Activated CD8-positive, alpha-beta memory T cell treated with anti-CD3 and anti-CD28 coated beads, Interleukin-2, amount 50 U/mL, for 24 hours (primary cell): ENCODE data around the gene SRBD1.
A peak's percentile ranks its signal among the peaks of the same experiment; 100 is the strongest.

Experiments
- DNase-seq: peaks from one replicate; pipeline ENCODE4 v3.0.0-alpha.2; 2020; ENCODE audit errors: extremely low read depth

Gene SRBD1

DNA sequence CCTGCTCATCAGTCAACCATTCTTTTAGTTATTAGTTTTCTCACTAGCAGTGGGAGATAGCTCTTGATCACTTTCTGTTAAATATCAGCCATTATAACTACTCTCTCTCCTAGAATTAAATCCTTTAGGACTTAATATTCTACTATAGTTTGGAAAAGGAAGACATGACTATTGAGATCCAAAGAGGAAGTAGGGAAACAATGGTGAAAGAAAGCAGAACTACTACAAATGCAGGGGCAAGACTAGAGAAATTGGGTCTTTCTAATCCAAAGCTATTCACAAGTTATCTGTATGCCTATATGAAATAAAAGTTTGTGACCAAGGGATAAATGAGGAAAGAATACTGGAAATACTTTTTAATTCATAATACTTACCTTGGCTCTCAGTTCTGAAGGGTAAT, 65.1 kb downstream of the SRBD1 start:
- DNase-seq: no peak

DNA sequence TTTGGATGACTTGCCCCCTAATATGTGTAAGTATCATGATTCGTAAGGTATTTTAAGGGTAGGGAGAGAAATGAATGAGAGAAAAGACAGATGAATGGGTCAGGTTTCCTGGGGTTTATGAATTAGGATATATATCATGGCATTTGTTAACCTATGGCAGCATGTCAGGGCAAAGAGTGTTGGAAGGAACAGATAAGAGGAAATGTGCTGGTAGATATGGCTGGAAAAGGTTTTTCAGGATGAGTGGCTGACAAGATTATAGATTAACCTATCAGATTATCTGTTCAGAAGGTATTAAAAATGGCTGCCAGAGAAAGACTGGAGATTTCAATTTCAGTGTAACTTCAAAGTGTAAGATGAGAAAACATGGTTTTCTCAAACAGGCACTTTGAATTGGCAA, 67.8 kb downstream of the SRBD1 start:
- DNase-seq: no peak

DNA sequence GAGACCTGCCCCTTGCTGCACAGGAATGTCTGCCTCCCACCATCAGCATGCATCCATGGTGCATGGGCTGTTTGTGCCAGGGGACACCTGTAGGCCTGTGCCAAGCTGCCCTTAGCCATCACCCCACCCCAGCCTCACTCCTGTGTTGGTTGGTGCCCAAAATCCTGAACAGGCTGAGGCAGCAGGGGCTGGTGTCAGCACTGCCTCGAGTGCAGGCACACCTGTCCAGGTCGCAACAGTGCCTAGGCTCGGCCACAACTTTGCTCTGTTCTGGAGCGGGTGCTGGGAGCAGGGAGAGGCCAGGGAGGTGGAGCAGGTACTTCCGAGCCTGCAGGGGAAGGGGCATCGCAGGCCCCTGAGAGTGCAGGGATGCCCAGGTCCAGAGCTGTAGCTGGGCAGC, 69.1 kb downstream of the SRBD1 start:
- DNase-seq: no peak

DNA sequence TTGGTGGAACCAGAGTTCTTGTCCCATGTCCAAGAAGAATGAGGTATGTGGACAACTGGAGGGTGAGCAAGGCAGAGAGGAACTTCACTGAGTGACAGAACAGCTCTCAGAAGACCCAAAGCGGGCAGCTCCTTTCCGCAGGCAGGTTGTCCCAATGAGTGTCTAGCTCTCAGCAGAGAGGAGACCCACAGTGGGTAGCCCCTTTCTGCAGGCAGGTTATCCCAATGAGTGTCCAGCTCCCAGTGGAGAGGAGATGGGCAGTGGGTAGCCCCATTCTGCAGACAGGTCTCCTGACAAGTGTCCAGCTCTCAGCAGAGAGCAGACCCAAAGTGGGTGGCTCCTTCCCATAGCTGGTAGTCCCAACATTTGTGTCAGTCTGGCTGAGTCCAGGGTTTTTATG, 69.6 kb downstream of the SRBD1 start:
- no peak for DNase-seq

DNA sequence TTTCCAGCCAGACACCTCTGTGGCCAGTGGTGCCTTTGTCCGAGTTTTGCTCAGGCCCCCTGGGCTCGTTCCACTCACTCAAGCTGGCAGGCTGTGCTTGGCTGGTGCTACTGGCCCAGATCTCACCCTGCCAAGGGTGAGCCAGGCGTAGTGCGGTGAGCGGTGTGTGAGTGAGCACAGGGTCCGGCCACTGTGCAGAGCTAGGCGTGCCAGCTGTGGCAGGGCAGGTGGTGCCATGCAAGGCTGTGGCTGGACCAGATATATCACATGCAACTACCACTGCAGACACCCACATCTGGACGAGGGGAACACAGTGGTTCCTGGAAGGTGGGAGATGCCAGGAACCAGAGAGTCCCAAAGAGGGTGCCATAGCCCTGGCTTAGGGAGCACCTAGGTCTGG, 70.1 kb downstream of the SRBD1 start:
- no peak for DNase-seq

DNA sequence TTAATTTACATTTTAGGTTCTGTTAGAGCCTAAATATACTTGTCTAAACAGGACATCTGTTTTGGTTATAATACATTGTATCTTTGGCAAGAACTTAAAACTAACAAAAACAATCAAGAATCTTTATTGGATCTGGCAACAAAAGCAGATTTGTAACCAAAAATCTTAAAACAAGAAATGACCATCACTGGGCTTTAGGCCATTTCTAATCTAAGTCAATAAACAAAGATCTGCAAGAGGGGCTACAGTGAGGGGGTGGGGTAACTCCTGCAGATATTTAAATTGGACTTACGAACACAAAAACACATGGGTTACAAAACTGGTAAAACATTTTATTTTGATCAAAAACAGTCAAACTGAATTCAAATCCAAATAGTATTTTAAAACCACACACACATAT, 77.3 kb downstream of the SRBD1 start:
- no peak for DNase-seq

DNA sequence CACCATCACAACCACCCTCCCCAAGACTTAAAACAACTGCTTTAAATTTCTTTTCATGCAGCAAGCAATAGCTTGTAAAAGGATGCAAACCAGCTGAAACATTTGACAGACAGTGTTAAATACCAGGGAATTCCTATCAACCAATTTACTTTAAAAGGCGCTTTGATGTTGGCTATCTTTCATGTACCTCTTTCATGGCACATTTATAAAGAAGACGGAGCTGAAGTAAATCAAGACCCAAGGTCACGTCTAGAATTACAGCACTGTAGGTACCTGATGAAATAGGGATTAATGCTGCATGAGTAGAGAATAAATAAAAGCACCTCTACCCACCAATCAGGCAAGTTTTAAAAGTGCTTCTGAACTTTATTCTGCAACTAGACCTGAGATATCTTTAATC, 78.9 kb downstream of the SRBD1 start:
- no peak for DNase-seq

DNA sequence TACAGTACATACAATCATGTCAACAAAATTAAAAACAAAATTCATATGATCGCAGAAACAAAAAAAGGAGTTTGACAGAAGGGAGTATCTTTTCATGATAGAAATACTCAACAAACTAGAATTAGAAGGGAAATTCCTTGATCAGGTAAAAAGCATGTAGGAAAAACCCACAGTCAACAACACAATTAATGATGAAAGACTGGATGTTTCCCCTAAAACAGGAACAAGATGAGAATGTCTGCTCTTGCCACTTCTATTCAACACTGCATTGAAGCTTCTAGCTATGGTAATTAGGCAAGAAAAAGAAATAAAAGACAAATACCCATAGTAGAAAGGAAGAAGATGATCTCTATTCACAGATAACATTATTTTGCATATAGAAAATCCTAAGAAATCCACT, 87.1 kb downstream of the SRBD1 start:
- DNase-seq: no peak

DNA sequence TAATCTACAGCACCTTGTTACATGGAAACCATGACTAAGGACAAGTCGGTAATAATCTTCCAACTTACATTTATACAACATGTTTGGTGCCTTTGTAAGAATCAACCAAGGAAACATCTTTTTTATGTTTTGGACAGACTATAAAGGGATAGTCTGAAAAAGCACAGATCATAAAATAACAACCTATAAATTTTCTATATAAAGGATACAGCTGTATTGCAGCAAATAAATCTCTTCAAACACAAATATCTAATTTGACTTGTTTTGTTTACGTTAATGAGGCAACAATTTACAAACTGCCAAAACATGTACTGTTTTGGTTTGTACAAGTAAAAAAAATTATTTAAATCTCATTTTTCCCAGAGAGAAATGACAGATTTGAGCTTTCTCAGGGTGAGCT, 92.5 kb downstream of the SRBD1 start:
- DNase-seq: no peak

DNA sequence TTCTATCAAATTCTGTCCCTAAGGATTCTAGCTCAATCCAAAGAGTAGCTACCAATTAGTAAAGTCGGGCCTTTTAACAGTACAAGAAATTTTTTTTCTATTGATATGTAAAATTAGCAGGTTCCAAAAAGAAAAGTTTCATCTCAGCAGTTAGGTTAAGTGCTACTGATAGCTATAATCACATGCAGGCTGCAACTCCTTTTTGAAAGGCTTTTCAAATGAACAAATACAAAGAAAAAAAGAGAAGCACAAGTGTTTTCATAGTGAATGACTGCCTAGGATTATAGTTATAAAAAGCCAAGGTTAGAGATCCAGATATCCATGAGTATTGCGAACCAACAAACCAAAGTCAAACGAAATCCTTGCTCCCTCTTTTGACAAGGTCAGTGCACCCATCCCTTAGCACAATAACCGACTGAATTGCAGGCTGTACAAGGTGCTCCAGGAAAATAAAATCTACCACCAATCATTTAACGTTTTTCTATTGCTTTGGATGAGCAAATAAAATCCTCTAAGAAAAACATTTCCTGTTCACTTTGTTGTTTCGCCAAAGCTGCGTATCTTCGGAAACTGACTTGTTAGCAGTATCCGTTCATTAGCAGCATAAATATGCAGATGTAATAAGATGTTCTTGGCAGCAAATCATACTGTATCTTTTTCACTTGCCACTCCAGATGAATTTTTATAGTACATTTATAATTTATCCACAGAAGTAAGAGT, 100.2 kb downstream of the SRBD1 start:
- DNase-seq: no peak

DNA sequence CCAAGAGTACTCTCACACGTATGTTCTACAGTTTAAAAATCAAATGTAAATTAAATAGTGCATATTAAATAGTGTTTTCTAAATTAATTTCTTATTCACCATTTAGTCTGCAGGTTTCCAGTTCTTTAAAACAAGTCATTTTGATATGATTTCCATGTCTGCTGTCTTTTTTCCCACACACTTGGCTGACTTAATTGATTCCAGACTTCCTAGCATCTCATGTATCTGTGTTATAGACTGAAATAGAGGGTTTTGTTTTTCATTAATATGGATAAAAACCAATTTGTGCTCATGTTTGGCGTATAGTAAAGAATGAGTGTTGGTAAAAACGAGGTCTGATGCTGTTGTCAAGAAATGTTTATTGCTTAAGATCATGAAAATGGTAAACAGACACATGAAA, 104.3 kb downstream of the SRBD1 start:
- DNase-seq: no peak

DNA sequence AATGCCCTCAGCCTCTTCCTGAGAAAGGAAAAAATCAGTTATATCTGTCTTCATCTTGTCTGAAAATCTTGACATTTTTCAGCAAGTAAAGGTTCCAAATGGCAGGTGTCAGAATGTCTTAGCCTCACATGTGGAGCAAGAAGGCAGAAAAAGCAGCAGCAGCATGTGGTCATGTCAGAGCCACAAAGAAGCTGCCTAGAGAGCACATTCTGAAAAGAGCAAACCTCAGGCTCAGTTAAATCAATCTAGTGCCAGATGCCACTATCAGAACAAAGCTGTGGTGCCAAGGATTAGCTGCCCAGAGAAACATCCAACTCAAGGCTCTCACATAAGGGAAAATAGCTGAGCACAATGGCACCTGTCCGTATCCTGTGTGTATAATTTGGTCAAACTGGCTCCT, 105.9 kb downstream of the SRBD1 start:
- no peak for DNase-seq

DNA sequence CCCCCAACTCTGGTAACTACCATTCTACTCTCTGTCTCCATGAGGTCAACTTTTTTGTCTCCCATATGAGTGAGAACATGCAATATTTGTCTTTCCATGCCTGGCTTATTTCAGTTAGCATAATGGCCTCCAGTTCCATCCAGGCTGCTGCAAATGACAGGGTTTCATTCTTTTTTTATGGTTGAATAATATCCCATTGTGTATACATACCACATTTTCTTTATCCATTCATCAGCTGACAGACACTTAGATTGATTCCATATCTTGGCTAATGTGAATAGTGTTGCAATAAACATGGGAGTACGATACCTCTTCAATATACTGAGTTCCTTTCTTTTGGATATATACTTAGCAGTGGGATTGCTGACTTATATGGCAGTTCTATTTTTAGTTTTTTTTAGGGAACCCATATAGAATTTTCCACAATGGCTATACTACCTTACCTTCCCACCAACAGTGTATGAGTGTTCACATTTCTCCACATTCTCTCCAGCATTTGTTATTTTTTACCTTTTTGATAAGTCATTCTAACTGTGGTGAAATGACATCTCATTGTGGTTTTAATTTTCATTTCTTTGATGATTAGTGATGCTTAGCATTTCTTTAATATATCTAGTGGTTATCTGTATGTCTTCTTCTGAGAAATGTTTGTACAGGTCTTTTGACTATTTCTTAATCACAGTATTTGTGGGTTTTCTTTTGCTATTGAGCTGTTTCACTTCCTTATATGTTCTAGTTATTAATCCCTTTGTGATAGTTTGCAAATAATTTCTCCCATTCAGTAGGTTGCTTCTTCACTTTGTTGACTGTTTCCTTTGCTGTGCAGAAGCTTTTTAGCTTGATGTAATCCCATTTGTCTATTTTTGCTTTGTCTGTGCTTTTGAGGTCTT, 112.2 kb downstream of the SRBD1 start:
- DNase-seq: no peak

DNA sequence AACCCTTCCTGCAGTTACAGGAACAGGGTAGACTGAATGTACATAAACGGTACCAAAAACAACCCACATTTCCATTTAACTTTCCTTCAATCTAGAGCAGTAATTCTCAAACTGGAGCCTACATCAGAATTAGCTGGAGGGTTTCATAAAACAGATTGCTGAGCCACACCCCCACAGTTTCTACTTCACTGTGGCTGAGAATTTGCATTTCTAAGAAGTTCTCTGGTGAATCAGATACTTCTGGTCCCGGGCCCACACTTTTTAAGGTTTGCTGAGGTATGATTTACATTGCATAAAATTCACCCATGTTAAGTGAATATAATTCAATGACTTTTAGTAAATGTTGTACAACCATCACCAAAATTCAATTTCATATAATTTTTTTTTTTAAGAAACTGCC, 113.7 kb downstream of the SRBD1 start:
- DNase-seq: peak; percentile 20

DNA sequence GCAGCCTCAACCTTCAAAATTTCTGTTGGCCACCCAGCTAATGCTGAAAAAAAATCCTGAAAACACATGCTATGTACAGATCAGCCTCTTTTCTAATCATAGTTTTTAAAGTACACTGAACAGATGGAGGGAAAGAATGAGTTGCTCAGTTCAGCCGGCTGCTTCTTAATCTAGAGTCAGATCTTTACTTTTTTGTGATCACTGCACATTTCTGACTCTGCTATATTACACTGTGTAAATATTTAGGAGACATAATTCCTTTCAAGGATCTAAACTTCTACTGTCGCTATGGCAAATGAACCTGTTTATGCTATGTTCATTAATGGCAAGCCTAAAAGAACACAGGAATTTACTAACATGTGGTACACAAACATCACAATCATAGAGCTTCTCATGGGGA, 114.2 kb downstream of the SRBD1 start:
- DNase-seq: no peak

DNA sequence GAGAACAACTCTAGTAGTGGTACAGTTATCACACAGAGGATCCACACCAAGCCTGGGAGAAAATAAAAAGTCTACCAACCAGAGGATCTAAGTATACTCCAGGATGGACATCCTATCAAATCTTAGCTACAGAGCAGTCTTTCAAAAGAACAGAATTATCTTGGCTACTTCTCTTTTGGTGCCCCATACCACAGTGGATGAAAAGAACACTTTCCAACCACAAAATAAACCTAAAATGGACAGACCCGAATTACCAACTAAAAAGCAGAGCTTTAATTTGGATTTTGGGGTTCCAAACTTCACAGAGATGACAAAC, 116.1 kb downstream of the SRBD1 start:
- no peak for DNase-seq

DNA sequence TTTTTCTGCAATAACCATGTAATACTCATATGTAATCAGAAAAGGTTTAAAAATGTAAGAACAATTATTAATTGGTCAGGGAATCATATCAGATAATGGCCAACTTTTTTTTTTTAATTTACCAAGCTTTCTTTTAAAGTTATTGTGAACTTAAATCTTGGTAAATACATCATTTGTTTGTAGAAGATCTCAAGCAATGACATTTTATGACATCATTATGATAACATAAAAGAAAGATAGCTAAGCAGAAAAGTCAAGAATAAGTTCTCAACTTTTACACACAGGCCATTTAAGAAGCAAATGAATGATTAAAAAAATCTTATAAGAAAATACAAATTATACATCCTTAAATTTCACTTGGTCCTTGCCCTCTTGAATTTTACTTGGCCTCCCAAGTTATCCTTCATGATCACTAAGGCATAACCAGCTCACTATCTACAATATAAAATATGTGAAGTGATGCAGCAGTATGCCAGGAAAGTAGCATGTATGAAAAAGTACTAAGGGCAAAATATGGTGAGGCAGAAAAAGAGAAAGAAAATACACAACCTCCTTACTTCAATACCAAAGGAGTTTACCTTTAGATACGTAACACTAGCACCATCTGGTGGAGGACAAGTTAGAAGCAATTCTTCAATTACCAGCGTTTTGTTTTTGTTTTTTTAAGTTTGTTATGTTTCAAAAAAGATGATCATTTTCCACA, 116.6 kb downstream of the SRBD1 start:
- DNase-seq: no peak

DNA sequence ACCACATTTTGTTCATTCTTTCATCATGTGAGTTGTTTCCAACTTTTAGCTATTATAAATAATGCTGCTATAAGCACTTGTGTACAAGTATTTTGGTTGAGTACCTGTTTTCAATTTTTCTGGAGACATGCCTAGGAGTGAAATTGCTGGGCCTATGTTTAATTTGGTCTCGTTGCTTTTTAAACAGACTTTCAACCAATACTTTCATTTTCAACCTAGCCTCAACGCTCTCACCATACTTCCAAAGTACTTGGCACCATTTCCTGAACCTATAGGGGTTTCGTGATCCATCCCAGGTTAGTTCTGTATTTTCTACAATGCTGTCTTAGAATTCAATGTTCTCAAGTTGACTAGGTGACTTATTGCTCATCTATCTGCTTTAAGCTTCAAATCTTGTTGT, 126.1 kb downstream of the SRBD1 start:
- no peak for DNase-seq

DNA sequence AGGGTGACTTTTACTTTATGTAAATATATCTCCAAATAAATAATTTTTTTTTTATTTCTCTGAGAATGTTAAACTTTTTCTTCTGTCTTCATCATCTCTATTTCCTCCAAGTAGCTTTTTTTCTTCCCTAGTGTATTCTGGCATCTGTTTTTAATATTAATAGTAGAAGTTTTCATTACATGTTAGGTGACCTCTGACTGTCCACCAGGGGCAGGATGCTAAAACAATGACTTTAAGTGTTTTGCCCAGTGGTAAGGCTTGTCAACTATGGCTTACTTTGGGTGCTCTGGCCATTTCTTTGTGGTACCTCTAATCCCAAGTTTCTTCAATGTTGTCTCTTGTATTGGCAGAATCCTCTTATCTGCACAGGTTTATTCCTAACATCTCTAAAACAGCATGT, 127.1 kb downstream of the SRBD1 start:
- no peak for DNase-seq

DNA sequence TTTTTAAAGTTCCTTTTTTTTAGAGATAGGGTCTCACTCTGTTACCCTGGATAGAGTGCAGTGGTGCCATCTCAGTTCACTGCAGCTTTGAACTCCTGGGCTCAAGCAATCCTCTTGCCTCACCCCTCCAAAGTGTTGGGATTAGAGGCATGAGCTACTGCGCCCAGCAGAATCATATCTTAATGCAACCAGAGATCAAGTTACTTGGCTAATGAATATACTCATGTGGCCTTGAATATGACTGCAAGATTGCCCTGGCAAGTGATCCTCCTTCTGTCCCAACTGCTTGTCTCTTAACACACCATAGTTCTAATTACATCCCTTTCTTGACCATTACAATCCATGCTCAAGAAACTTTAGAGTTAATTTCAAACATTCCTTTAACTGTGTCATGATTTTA, 133.5 kb downstream of the SRBD1 start:
- DNase-seq: no peak

DNA sequence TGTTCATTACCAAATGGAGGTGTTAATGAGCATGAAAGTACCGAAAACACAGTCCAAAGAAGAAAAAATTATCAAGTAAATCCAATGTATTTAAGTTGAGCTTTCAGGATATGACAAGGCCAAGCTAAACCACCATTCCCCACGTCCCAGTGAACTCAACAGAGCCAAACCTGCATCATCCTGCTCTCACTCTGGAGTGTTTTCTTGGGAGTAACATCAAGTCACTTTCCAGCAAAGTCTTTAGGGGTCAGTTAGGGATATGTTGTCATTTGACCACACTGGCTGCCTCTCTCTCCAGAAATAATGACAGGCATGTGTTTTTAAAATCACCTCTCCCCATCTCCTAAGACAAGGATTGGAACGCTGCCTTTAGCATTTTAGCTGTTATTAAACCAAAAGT, 140.5 kb downstream of the SRBD1 start:
- DNase-seq: no peak

DNA sequence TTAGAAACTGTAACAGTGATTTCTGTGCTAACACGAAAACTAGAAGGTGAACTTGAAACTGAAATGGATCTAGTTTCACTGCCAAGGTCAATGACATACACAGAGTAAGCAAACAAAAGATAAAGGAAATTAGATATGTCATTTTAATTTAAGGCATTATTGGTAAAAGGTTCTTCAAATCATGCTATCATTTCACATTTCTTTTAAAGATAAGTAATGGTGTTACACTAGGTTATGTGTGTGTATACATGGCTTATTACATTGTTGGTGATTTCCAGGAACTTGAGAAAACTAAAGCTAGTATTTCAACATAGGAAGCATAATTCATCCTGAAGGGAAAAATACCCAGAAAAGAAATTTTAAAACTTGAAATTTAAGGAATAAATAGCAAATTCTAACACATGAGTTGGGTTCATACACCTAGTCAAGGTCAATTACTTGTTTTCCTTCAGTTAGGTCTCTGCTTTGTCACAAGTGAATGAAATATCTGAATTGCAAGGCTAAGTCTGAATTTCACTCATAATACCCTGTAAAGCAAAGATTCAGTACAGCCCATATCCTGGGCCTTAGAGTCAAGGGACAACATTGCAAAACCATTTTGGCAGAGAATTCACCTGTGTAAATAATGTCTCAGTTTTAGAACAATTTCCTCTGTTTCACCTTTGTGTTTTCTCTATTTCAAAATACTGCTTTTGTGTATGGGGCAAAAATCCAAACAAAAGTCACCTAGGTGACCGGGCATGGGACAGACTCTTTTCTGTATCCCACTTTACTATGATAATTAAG, 141.6 kb downstream of the SRBD1 start:
- no peak for DNase-seq
